HG02763 (cell line): ENCODE results near the gene MAST4.

Experiments
- ATAC-seq: cut with Tn5 transposase; IDR thresholded peaks from one replicate; pipeline ENCODE4 v1.9.1; 2021; ENCODE audit warnings: mild to moderate bottlenecking, moderate library complexity; ENCODE audit not compliant: unreplicated experiment

MAST4 gene

DNA sequence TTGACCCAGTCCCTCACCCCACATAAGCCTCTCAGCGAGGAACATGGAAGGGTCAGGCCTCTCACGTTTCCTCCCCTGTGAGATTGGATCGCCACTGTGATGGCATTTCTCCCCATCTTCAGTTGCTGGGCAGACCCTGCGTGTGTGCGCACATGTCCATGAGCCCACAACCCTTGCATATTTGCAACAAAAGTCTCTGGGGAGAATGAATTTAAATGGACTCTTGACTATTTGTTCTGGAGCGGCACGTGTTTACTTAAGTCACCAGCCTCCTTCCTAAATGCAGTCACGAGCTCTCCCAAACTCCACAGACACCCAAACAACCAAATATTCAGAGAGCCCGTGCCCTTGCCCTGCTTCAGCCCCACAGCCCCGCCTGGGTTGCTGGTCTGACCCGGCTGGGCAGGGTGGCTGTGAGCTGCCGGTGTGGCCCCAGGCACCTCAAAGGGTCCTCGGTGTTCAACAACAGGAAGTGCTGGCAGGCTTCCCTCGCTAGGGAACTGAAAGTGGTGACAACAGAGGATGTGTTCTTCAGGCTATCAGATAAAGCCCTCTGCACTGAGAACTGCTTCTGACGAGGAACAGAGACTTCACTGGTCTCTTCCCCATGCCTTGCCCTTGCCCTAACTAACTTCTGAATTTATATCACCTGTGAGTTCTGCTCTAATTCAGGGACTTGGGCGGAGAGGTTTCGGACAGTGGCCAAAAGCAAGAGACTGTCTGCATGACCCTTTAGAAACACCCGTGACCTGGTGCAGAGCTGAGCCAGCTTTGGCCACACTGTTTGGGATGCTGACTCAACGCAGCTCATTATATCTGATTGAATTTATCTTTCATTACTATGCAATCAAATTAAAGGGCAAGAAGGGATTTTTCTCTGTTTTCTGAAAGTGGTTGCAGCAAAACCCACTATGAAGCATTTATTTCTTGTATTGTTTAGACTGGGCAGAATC lies 619.6 kb downstream of the MAST4 start:
- ATAC-seq, result peak; percentile 99

DNA sequence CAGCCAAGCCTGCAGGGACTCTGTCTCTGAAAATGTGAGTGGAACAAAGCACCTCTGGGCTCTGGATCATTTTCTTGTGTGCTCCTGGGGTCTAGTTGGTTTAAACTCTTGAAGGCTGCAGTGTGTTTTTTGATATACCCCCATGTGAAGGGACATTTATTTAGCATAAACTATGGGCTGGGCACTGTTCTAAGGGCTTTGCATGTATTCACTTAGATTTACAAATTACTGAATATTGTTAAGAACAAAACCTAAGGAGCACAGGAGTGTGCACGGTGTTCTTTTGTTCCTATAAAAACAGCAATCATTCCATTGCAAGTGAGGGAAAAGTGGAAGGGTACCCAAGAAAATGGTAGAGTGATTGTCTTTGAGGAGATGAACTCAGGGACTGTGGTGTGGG lies 620.4 kb downstream of the MAST4 start:
- ATAC-seq, result no peak
